Measurements from ENCODE around the gene H19. TPM values are rescaled to one million over a fixed set of nuclear protein-coding genes. Genes with fewer than 3 reads are reported as not detected.

The H19 gene
- total RNA-seq, 2 donors from 2014 or later, result not detected

DNA sequence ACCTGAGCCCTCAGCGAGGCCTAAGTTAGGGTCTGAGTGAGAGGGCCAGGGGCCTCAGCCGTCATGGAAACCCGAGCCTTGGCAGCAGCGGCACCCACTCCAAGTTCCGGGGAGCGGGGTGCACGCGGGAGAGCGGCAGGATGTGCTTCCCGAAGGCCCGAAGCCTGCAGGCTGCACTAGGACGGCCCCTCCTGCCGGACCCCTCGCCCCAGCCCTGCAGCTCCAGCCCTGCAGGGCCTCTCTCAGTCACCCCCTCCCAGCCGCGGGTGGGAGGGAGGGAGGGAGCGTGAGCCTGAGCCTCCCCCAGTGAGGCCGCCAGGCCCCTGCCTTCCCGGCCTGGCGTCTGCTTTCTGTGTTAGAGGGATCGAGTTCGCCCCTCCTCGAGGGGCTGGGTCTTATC lies 27.9 kb downstream of the H19 start:
- DNase-seq (ENCODE audit: low spot score) (no peak), ATAC-seq (no peak)
- no peak overlapping the region for H3K4me3 Mint-ChIP-seq
- no peaks in the 10 kb centered on the region for H3K9me3 Mint-ChIP-seq
- H3K27ac Mint-ChIP-seq, result no peak overlapping the region
- H3K36me3 Mint-ChIP-seq, result no peaks in the 10 kb centered on the region
- no peaks in the 10 kb centered on the region for H3K4me1 Mint-ChIP-seq (ENCODE audit: low read depth in 2 of 2)
- no peaks in the 10 kb centered on the region for H3K27me3 Mint-ChIP-seq

DNA sequence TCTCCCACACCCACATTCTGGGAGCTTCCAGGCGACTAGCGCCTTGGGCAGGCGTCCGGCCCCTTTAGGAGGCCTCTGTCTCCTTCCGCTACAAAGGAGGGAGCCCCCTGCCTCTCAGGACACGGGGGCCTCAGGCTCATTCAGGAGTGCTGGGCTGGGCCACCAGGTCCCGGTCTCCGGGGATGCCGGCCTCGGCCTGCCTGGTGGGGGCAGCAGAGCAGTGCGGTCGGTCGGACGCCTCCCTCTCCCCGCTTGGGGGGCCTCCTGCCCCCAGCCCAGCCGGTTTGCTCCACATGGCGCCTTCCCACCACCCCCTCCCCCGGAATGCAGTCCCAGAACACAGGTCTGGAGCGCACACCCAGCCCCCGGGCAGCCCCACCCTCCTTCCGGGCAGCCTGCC lies 28.6 kb downstream of the H19 start:
- Mint-ChIP-seq H3K27me3 (no peaks in the 10 kb centered on the region), H3K4me1 (ENCODE audit: low read depth in 2 of 2) (no peaks in the 10 kb centered on the region), H3K4me3 (no peak overlapping the region), H3K36me3 (no peaks in the 10 kb centered on the region), H3K27ac (no peak overlapping the region), H3K9me3 (no peaks in the 10 kb centered on the region)
- ATAC-seq (no peak), DNase-seq (ENCODE audit: low spot score) (no peak)

DNA sequence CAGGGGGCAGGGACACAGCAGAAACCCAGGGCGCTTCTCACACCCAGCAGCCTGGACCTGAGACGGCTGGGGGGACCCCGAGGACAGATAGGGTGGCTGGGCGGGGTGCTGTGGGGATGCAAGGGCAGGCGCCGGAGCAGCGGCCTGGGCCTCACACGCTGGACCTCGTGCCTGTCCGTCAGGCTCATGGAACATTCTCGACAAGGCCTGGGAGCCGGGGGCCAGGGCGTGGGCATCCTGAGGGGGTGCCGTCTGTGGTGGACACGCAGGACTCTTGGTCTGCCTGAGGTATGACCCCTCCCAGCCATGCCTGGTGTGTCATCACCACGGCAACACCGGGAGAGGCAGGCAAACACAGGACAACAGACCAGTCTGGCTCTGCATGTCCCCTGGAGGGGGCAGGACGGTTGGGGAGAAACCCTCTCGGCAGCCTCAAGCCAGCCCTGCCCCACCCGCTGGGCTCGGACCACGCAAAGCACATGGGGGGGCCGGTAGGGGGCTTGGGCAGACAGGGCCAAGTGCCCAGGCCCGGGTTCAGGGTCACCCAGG lies 29.1 kb downstream of the H19 start:
- no peak for DNase-seq (ENCODE audit: low spot score)

DNA sequence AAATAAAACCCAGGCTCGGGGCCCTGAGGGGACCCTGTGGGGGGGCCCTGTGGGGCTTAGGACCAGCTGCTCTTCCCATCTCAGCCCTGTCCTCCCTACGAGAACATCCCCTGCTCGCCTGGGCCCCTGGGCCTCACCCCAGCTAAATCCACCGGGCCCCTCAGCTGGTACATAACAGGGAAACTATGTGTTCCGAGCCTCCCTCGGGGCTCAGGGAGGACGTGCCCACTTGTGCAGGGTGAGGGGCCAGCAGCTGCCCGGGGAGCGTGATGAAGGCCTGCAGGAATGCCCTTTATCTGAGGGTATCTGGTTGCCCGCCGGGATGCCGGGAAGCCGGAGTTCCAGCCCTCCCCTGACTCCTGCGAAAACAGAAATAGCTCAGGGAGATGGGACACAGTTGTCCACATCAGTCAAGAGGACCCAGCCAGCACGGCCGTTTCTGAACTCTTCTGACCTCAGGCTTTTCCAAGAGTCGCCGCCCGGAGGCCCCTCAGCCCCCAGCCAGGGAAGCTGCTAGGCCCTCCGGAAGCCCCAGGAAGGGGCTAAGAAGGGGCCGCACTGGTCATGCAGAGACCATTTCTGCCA lies 29.9 kb downstream of the H19 start:
- Mint-ChIP-seq H3K36me3 (no peaks in the 10 kb centered on the region), H3K4me1 (ENCODE audit: low read depth in 2 of 2) (no peaks in the 10 kb centered on the region), H3K27ac (no peak overlapping the region), H3K9me3 (no peaks in the 10 kb centered on the region), H3K27me3 (no peaks in the 10 kb centered on the region), H3K4me3 (no peak overlapping the region)
- DNase-seq (ENCODE audit: low spot score) (no peak), ATAC-seq (no peak)

More for the DNA sequence above, 29.1 kb downstream of the H19 start:
- Mint-ChIP-seq H3K27ac (no peak overlapping the region), H3K36me3 (no peaks in the 10 kb centered on the region), H3K4me3 (no peak overlapping the region), H3K9me3 (no peaks in the 10 kb centered on the region), H3K27me3 (no peaks in the 10 kb centered on the region), H3K4me1 (ENCODE audit: low read depth in 2 of 2) (no peaks in the 10 kb centered on the region)
- no peak for ATAC-seq

DNA sequence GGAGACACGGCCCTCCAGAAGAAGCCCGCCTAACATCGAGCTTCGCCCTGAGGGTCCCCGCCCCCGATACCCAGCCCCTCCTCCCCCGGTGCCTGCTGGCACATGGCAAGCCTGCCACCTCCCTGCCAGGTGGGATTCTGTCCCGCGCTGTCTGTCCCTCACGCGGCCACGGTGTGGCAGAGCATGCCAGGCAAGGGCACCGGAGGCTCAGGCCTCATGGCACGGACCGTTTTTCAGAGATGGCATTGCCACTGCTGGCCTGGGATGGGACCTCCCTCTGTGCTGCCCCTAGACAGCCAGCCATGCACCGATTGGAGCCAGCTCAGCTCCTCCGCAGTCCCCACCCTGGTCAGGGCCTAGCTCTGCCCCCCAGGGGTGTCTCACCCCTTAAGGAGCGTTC lies 31.1 kb downstream of the H19 start:
- H3K4me1 Mint-ChIP-seq (ENCODE audit: low read depth in 2 of 2), result no peaks in the 10 kb centered on the region
- no peak overlapping the region for H3K27ac Mint-ChIP-seq
- DNase-seq (ENCODE audit: low spot score), result no peak
- H3K36me3 Mint-ChIP-seq, result no peaks in the 10 kb centered on the region
- H3K27me3 Mint-ChIP-seq, result no peaks in the 10 kb centered on the region
- H3K4me3 Mint-ChIP-seq, result no peak overlapping the region
- no peak for ATAC-seq
- H3K9me3 Mint-ChIP-seq, result no peaks in the 10 kb centered on the region

DNA sequence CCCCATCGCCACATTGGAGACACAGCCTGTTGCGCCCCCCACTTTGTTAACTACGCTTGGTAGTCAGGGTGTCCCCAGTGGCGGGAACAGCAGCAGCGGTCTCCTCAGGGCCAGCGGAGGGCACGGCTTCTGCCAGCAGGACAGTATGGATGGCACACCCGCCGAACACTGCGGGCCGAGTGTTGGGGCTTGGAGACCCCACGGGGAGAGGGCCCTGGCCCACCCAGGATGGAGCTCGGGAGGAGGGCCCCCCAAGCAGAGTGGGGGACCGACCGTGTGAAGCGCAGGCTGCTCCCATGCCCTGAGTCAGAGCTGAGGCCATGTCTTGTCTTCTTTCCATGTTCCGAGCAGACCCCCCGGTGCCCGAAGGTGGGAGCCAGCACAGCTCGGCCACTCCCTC lies 32.7 kb downstream of the H19 start:
- DNase-seq (ENCODE audit: low spot score) (peak; percentile 57), ATAC-seq (no peak)
- Mint-ChIP-seq H3K9me3 (no peaks in the 10 kb centered on the region), H3K4me3 (no peak overlapping the region), H3K27me3 (no peaks in the 10 kb centered on the region), H3K4me1 (ENCODE audit: low read depth in 2 of 2) (no peaks in the 10 kb centered on the region), H3K27ac (no peak overlapping the region), H3K36me3 (no peaks in the 10 kb centered on the region)

DNA sequence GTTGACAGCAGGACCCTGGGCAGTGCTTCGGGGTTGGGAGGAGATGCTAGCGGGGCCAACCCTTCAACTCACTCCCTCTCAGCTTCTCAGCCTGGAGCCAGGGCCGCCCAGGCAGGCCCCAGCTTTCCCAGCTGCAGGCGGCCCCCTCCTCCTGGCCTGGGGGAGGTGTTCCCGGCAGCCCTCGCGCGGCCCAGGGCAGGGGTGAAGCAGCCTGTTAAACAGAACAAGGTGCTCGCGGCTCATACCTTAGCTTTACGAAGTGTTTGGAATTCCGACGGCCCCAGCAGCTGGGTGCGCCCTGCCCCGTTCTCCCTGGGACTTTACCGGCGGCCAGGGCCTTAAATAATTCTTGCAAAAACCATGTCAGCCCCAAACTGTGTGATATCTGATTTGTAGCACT lies 33.3 kb downstream of the H19 start:
- H3K9me3 Mint-ChIP-seq, result no peaks in the 10 kb centered on the region
- H3K36me3 Mint-ChIP-seq, result no peaks in the 10 kb centered on the region
- DNase-seq (ENCODE audit: low spot score) (no peak), ATAC-seq (no peak)
- no peaks in the 10 kb centered on the region for H3K27me3 Mint-ChIP-seq
- no peak overlapping the region for H3K27ac Mint-ChIP-seq
- no peaks in the 10 kb centered on the region for H3K4me1 Mint-ChIP-seq (ENCODE audit: low read depth in 2 of 2)
- H3K4me3 Mint-ChIP-seq, result no peak overlapping the region

DNA sequence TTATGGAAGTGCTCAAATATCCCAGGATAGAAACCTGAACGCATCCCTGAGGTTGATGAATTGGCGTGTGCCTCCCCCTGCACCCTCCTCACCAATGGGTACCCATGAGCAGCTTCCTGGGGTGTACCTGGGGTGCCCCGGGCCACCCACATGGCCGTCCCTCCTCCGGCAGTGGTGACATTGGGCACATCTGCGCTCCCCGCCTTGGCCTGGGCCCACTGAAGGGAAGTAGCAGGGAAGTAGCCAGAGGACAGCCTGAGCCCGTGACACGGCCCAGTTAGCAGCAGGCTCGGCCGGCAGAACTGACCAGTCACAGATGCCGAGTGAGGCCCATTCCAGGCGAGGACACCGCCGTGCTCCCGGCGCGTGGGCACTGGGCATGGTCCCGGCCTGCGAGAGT lies 33.8 kb downstream of the H19 start:
- DNase-seq (ENCODE audit: low spot score), result no peak
- no peak for ATAC-seq
- H3K27me3 Mint-ChIP-seq, result no peaks in the 10 kb centered on the region
- no peak overlapping the region for H3K27ac Mint-ChIP-seq
- H3K36me3 Mint-ChIP-seq, result no peaks in the 10 kb centered on the region
- no peaks in the 10 kb centered on the region for H3K4me1 Mint-ChIP-seq (ENCODE audit: low read depth in 2 of 2)
- H3K9me3 Mint-ChIP-seq, result no peaks in the 10 kb centered on the region
- H3K4me3 Mint-ChIP-seq, result no peak overlapping the region

DNA sequence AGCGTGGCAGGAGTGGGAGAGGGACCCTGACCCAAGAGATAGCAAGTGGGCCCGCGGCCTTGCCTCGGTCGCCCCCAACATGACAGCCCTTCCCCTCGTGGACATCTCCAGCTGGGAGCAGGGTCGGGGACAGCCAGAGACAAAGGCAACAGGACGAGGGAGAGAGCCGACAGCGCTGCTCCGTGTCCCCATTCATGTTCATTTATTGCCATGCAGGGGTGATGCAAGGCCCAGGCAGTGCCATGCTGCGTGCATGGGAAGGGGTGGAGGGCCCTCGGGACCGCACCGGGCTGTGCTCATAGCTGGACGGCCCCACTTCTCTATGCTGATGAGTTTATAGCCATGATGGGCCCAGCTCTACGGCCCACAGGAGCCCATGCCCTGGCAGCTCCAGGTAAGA lies 37.9 kb downstream of the H19 start:
- no peak overlapping the region for H3K4me3 Mint-ChIP-seq
- H3K9me3 Mint-ChIP-seq, result no peaks in the 10 kb centered on the region
- no peak overlapping the region for H3K27ac Mint-ChIP-seq
- H3K27me3 Mint-ChIP-seq, result no peaks in the 10 kb centered on the region
- H3K36me3 Mint-ChIP-seq, result no peaks in the 10 kb centered on the region
- DNase-seq (ENCODE audit: low spot score), result no peak
- ATAC-seq, result no peak
- no peaks in the 10 kb centered on the region for H3K4me1 Mint-ChIP-seq (ENCODE audit: low read depth in 2 of 2)

DNA sequence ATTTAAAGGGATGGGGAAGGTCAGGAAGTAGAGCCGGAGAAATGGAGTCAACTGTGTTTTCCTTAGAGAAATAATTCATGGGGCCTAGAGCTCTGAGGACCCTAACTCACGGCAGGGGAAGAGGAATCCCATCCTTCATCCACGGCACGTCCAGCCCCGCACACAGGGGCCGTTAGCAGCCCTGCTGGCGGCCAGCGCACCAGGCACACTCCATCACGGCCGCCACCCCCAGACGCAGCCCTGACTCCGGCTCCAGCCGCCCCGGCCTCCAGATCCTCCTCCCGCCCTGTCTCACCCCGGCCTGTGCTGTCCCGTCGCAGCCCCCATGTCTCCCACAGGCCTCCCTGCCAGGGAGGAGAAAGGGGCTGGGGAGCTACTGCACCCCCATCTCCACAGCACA lies 39.3 kb downstream of the H19 start:
- Mint-ChIP-seq H3K9me3 (no peaks in the 10 kb centered on the region), H3K27ac (no peak overlapping the region), H3K4me3 (no peak overlapping the region), H3K36me3 (no peaks in the 10 kb centered on the region), H3K27me3 (no peaks in the 10 kb centered on the region), H3K4me1 (ENCODE audit: low read depth in 2 of 2) (no peaks in the 10 kb centered on the region)
- ATAC-seq (no peak), DNase-seq (ENCODE audit: low spot score) (no peak)

DNA sequence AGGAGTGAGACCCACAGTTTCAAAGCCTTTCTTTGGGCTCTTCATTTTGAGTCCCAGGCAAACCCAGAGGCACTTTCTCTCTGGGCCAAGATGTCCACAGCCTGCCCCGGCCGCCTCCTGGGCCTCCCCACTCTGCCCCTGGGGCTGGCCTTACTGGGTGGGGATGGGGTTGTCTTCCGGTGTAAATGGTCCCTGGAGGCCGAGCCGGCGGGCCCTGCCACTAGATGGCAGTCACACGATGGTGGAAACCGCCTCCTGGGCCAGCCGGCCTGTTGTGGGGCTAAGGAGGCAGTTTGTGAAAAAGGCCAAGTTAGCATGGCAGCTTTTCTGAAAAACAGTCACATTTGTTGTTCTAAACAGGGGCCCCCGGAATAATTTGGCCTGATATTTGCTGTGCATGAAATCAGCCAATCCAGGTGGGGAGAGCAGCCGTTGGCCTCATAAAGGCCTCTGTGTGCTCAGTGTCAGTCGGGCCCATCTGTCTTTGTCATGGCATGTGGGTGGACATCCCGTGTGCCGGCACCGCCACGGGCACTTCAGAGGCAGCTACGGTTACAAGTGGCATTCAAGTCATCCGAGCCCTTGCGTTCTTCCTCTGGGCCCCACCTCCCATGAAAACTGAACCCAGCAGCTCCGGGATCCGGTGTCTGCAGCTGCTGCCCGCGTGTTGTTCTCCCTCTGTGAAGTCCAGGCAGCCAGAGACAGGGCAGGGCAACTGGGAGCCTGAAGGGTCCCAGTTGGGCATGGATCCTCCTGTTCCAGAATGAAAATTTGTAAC lies 44.0 kb downstream of the H19 start:
- Mint-ChIP-seq H3K4me1 (ENCODE audit: low read depth in 2 of 2) (no peaks in the 10 kb centered on the region), H3K9me3 (no peaks in the 10 kb centered on the region), H3K4me3 (no peak overlapping the region), H3K36me3 (no peaks in the 10 kb centered on the region), H3K27me3 (no peaks in the 10 kb centered on the region), H3K27ac (no peak overlapping the region)
- DNase-seq (ENCODE audit: low spot score) (no peak), ATAC-seq (peak in 1 of 2 donors; percentile 57)

DNA sequence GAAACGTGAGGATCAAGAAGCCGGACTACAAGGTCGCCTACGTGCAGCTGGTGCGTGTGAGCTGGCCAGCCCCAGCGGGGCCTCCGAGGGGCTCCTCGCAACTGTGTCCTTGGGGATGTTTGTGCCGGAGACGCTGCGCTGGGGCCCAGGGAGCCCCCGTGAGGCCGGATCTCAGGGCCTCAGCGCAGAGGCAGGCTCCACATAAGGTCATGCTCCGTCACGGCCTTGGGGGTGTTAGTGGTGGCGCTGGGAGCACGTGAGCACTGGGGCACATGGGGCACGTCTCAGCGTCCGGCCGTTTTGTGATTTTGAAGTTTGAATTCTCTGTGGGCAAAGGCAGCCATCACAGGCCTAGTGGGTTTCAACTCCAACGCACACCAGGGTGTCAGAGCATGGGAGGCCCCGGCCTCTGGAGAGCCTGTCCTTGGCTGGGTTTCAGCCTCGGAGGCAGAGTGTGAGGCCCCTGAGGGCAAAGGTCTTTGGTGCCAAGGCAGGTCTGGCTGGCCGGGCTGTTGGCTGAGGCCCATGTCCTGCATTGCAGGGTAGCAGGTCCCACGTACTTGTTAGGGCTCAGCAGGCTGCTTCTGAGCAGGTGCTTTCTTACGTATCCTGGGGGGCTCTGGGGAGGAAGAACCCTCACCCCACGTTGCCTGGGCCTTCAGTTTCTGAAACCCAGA lies 44.7 kb downstream of the H19 start:
- no peaks in the 10 kb centered on the region for H3K9me3 Mint-ChIP-seq
- no peak overlapping the region for H3K4me3 Mint-ChIP-seq
- H3K4me1 Mint-ChIP-seq (ENCODE audit: low read depth in 2 of 2), result no peaks in the 10 kb centered on the region
- DNase-seq (ENCODE audit: low spot score), result no peak
- no peaks in the 10 kb centered on the region for H3K27me3 Mint-ChIP-seq
- no peak overlapping the region for H3K27ac Mint-ChIP-seq
- no peaks in the 10 kb centered on the region for H3K36me3 Mint-ChIP-seq
- ATAC-seq, result no peak

DNA sequence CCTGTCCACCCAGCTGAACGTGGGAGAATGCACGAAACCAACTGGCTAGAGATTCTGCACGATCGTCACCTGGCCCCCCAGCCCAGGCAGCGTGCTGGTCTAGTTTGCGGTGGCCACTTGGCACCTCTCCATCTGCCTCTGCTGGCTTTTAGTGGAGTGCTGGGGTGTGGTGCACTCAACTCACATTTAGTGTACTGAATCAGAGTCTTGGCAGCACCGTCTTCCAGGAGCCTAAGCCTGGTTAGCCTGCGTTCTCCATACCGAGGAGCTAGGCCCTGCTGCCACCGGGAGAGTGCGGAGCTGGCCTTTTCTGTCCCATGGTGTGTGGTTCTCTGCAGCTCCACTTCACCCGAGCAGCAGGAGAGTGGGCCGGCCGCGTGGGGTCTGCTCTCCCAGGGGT lies 47.7 kb downstream of the H19 start:
- no peaks in the 10 kb centered on the region for H3K27me3 Mint-ChIP-seq
- H3K27ac Mint-ChIP-seq, result no peak overlapping the region
- H3K4me1 Mint-ChIP-seq (ENCODE audit: low read depth in 2 of 2), result no peaks in the 10 kb centered on the region
- H3K4me3 Mint-ChIP-seq, result no peak overlapping the region
- ATAC-seq, result no peak
- H3K9me3 Mint-ChIP-seq, result no peaks in the 10 kb centered on the region
- no peaks in the 10 kb centered on the region for H3K36me3 Mint-ChIP-seq
- DNase-seq (ENCODE audit: low spot score), result no peak

DNA sequence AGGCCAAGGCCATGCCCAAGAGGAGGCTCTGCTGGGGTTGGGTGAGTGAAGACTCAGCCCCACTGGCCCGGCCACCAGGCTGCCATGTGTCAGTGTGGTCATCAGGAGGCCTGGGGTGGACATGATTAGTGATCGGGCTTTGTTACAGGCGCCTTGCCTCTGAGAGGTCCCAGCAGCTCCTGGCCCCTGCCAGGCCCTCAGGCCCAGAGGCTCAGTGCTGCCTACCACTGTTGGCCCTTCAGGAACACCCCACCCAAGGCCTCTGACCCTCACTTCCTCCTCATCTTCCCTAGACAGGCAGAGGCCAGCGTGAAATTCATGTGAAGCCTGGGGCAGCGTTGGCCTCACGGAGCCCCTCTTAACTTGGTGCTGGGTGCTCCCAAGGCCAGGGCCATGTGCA lies 48.3 kb downstream of the H19 start:
- H3K4me1 Mint-ChIP-seq (ENCODE audit: low read depth in 2 of 2), result no peaks in the 10 kb centered on the region
- H3K4me3 Mint-ChIP-seq, result no peak overlapping the region
- ATAC-seq, result no peak
- DNase-seq (ENCODE audit: low spot score), result no peak
- no peaks in the 10 kb centered on the region for H3K36me3 Mint-ChIP-seq
- H3K27ac Mint-ChIP-seq, result no peak overlapping the region
- H3K9me3 Mint-ChIP-seq, result no peaks in the 10 kb centered on the region
- no peaks in the 10 kb centered on the region for H3K27me3 Mint-ChIP-seq

All from natural killer cell treated with Interleukin-12 subunit alpha and Interleukin-12 subunit beta and Interleukin-15 and Interleukin-18, amount 100 ng/mL, for 72 hours (primary cell).